Neural cell (in vitro differentiated cells): ENCODE measurements around the gene KLHDC9. TPM values are rescaled to one million over a fixed set of nuclear protein-coding genes. Genes with fewer than 3 reads are reported as not detected.

Experiments used
- H2AFZ ChIP-seq: fragments of 200-600, 300-800 bp; sonication (generic), shearing (Covaris generic); 2 replicates; pipeline ENCODE4 v1.6.0; 2014; ENCODE audit warnings: low read depth, mild to moderate bottlenecking, antibody characterized with exemption, low read length, moderate library complexity
- H3F3A ChIP-seq: fragments of 200-600 bp; shearing (Covaris generic); 2 replicates; pipeline ENCODE4 v1.6.1; 2016; ENCODE audit warnings: mild to moderate bottlenecking, moderate library complexity, mixed read lengths, antibody characterized with exemption, low read length; ENCODE audit not compliant: insufficient read depth, poor library complexity, severe bottlenecking
- H3K27ac ChIP-seq: fragments of 200-600, 300-800 bp; sonication (generic), shearing (Covaris generic); 2 replicates; pipeline ENCODE4 v1.5.1; 2014; ENCODE audit warnings: mild to moderate bottlenecking, low read length, moderate library complexity
- H3K27me3 ChIP-seq: fragments of 300-800, 200-600 bp; sonication (generic), shearing (Covaris generic); 2 replicates; pipeline ENCODE4 v1.6.0; 2014; ENCODE audit warnings: mild to moderate bottlenecking, low read depth, low read length, moderate library complexity; ENCODE audit not compliant: insufficient read depth
- H3K36me3 ChIP-seq: fragments of 300-800, 200-600 bp; sonication (generic), shearing (Covaris generic); 2 replicates; pipeline ENCODE4 v1.5.1; 2014; ENCODE audit warnings: mild to moderate bottlenecking, antibody characterized with exemption, low read length, moderate library complexity; ENCODE audit not compliant: insufficient read depth
- H3K4me2 ChIP-seq: fragments of 300-800, 200-600 bp; sonication (generic), shearing (Covaris generic); 2 replicates; pipeline ENCODE4 v1.6.0; 2014; ENCODE audit warnings: mild to moderate bottlenecking, low read length
- H3K4me3 ChIP-seq: fragments of 300-800, 200-600 bp; sonication (generic), shearing (Covaris generic); 2 replicates; pipeline ENCODE4 v1.5.1; 2014; ENCODE audit warnings: mild to moderate bottlenecking, low read length, moderate library complexity
- H3K79me2 ChIP-seq: fragments of 200-600 bp; shearing (Covaris generic); replicated peaks from 2 replicates; pipeline ENCODE4 v1.6.0; 2014; ENCODE audit warnings: mild to moderate bottlenecking, low read length, moderate library complexity; ENCODE audit not compliant: insufficient read depth
- H3K9ac ChIP-seq: fragments of 300-800, 200-600 bp; sonication (generic), shearing (Covaris generic); 2 replicates; pipeline ENCODE4 v1.6.1; 2016; ENCODE audit warnings: mild to moderate bottlenecking, low read length, mixed read lengths
- H3K9me2 ChIP-seq: fragments of 200-600 bp; shearing (Covaris generic); 2 replicates; pipeline ENCODE4 v1.6.1; 2016; ENCODE audit warnings: mild to moderate bottlenecking, low read length, mixed read lengths; ENCODE audit not compliant: insufficient read depth
- H3K9me3 ChIP-seq: fragments of 200-600, 300-800 bp; sonication (generic), shearing (Covaris generic); 2 replicates; pipeline ENCODE4 v1.6.1; 2016; ENCODE audit warnings: mild to moderate bottlenecking, mixed run types, low read length, moderate library complexity, mixed read lengths
- H4K20me1 ChIP-seq: fragments of 200-600 bp; shearing (Covaris generic); 2 replicates; pipeline ENCODE4 v1.6.1; 2016; ENCODE audit warnings: mild to moderate bottlenecking, mixed run types; ENCODE audit not compliant: insufficient read depth
- CTCF ChIP-seq: fragments of 450-650 bp; IDR thresholded peaks from 2 replicates; pipeline ENCODE4 v1.5.1; 2014; ENCODE audit warnings: antibody characterized with exemption, mild to moderate bottlenecking, moderate library complexity; ENCODE audit not compliant: poor library complexity, severe bottlenecking
- EP300 ChIP-seq: fragments of 450-650 bp; conservative IDR thresholded peaks from 2 replicates; pipeline ENCODE4 v1.6.1; 2014; ENCODE audit warnings: antibody characterized with exemption, mild to moderate bottlenecking, moderate library complexity; ENCODE audit not compliant: poor library complexity, severe bottlenecking
- EZH2 ChIP-seq: fragments of 200-600, 300-800 bp; shearing (Covaris generic), sonication (generic); IDR thresholded peaks from 2 replicates; pipeline ENCODE4 v1.6.1; 2014; ENCODE audit warnings: antibody characterized with exemption, low read length, borderline replicate concordance, mild to moderate bottlenecking; ENCODE audit not compliant: insufficient read depth, poor library complexity, severe bottlenecking
- MXI1 ChIP-seq: fragments of 450-650 bp; conservative IDR thresholded peaks from 2 replicates; pipeline ENCODE4 v1.6.1; 2014; ENCODE audit warnings: antibody characterized with exemption, mild to moderate bottlenecking; ENCODE audit not compliant: poor library complexity, severe bottlenecking
- POLR2AphosphoS5 ChIP-seq: IDR thresholded peaks from 2 replicates; pipeline ENCODE4 v1.6.1; 2012
- RAD21 ChIP-seq: fragments of 450-650 bp; conservative IDR thresholded peaks from 2 replicates; pipeline ENCODE4 v1.6.1; 2014; ENCODE audit warnings: antibody characterized with exemption, mild to moderate bottlenecking, moderate library complexity
- SMC3 ChIP-seq: fragments of 450-650 bp; conservative IDR thresholded peaks from 2 replicates; pipeline ENCODE4 v1.6.1; 2014; ENCODE audit warnings: antibody characterized with exemption, mild to moderate bottlenecking, moderate library complexity; ENCODE audit not compliant: poor library complexity
- TAF1 ChIP-seq: IDR thresholded peaks from 2 replicates; pipeline ENCODE4 v1.6.1; 2012; ENCODE audit warnings: low read depth
- polyA plus RNA-seq: library from polyadenylated mRNA; depleted of rRNA; stranded (reverse); fragments of >200 nt; gene quantifications from 2 replicates; pipeline ENCODE4 v1.2.3, GENCODE V29; 2014
- TF ChIP-seq, protein P1 (sequence below): IDR thresholded peaks from 2 replicates; pipeline ENCODE4 v1.6.1; 2012; ENCODE audit warnings: borderline replicate concordance

KLHDC9 gene
- polyA plus RNA-seq, 1 donor from 2014 or later, result 78.1 TPM

- TF ChIP-seq CTCF (no peak), SMC3 (no peak), EZH2 (no peak), TAF1 (no peak), RAD21 (no peak), MXI1 (no peak), POLR2AphosphoS5 (no peak), EP300 (no peak)
- TF ChIP-seq, protein P1, sequence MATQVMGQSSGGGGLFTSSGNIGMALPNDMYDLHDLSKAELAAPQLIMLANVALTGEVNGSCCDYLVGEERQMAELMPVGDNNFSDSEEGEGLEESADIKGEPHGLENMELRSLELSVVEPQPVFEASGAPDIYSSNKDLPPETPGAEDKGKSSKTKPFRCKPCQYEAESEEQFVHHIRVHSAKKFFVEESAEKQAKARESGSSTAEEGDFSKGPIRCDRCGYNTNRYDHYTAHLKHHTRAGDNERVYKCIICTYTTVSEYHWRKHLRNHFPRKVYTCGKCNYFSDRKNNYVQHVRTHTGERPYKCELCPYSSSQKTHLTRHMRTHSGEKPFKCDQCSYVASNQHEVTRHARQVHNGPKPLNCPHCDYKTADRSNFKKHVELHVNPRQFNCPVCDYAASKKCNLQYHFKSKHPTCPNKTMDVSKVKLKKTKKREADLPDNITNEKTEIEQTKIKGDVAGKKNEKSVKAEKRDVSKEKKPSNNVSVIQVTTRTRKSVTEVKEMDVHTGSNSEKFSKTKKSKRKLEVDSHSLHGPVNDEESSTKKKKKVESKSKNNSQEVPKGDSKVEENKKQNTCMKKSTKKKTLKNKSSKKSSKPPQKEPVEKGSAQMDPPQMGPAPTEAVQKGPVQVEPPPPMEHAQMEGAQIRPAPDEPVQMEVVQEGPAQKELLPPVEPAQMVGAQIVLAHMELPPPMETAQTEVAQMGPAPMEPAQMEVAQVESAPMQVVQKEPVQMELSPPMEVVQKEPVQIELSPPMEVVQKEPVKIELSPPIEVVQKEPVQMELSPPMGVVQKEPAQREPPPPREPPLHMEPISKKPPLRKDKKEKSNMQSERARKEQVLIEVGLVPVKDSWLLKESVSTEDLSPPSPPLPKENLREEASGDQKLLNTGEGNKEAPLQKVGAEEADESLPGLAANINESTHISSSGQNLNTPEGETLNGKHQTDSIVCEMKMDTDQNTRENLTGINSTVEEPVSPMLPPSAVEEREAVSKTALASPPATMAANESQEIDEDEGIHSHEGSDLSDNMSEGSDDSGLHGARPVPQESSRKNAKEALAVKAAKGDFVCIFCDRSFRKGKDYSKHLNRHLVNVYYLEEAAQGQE, result no peak
- H3K4me3 ChIP-seq, result no peak overlapping the region
- H3K27me3 ChIP-seq, result no peaks in the 10 kb centered on the region
- no peaks in the 10 kb centered on the region for H3K9me3 ChIP-seq
- no peak overlapping the region for H3K4me2 ChIP-seq
- H3F3A ChIP-seq, result no peaks in the 10 kb centered on the region
- no peak overlapping the region for H2AFZ ChIP-seq
- no peaks in the 10 kb centered on the region for H3K9me2 ChIP-seq
- H3K9ac ChIP-seq, result no peak overlapping the region
- no peaks in the 10 kb centered on the region for H3K36me3 ChIP-seq
- H3K27ac ChIP-seq, result no peak overlapping the region
- no peaks in the 10 kb centered on the region for H3K79me2 ChIP-seq
- H4K20me1 ChIP-seq, result no peaks in the 10 kb centered on the region
These were observed 31.5 kb upstream of the KLHDC9 start for GRCh38 chr1:161066694-161067093.

- Histone ChIP-seq H3K9ac (no peak overlapping the region), H3K4me3 (no peak overlapping the region), H4K20me1 (no peaks in the 10 kb centered on the region), H3K27ac (no peak overlapping the region), H3K27me3 (no peaks in the 10 kb centered on the region), H3K4me2 (no peak overlapping the region), H3K9me2 (no peaks in the 10 kb centered on the region), H2AFZ (no peak overlapping the region), H3K9me3 (no peaks in the 10 kb centered on the region), H3F3A (no peaks in the 10 kb centered on the region), H3K36me3 (no peaks in the 10 kb centered on the region), H3K79me2 (no peaks in the 10 kb centered on the region)
- no peak for TF ChIP-seq POLR2AphosphoS5
- no peak for TF ChIP-seq EP300
- TF ChIP-seq MXI1, result no peak
- TF ChIP-seq TAF1, result no peak
- no peak for TF ChIP-seq SMC3
- TF ChIP-seq, protein P1, result no peak
- no peak for TF ChIP-seq EZH2
- TF ChIP-seq RAD21, result no peak
- no peak for TF ChIP-seq CTCF
These were observed 29.6 kb upstream of the KLHDC9 start for GRCh38 chr1:161068306-161069234.
